MM.1S (cell line): Measurements from ENCODE around the gene AHCYL2.
"Not testable (repeated sequence)": the region's sequence is repeated elsewhere in the genome, so short reads cannot be mapped to it uniquely, and the experiment has no call there.

ENCODE experiments used
- DNase-seq: peaks from one replicate; pipeline ENCODE4 v3.0.0-alpha.2; 2015
- H2AFZ ChIP-seq: fragments of 300-600 bp; sonication (generic); 2 replicates; pipeline ENCODE4 v1.6.0; 2016; ENCODE audit warnings: antibody characterized with exemption, low read length
- H3F3A ChIP-seq: fragments of 300-600 bp; sonication (generic); 2 replicates; pipeline ENCODE4 v1.6.1; 2016; ENCODE audit warnings: mild to moderate bottlenecking, antibody characterized with exemption, low read length, moderate library complexity, mixed read lengths; ENCODE audit not compliant: insufficient read depth
- H3K27ac ChIP-seq: fragments of 300-600 bp; sonication (generic); 2 replicates; pipeline ENCODE4 v1.5.1; 2016; ENCODE audit warnings: mild to moderate bottlenecking, low read length
- H3K27me3 ChIP-seq: fragments of 300-600 bp; sonication (generic); replicated peaks from 2 replicates; pipeline ENCODE4 v1.6.0; 2016; ENCODE audit warnings: low read length; ENCODE audit not compliant: insufficient read depth
- H3K36me3 ChIP-seq: fragments of 300-600 bp; sonication (generic); replicated peaks from 2 replicates; pipeline ENCODE4 v1.6.1; 2016; ENCODE audit warnings: mild to moderate bottlenecking, low read length, mixed read lengths; ENCODE audit not compliant: insufficient read depth
- H3K4me1 ChIP-seq: fragments of 300-600 bp; sonication (generic); 2 replicates; pipeline ENCODE4 v1.6.1; 2016; ENCODE audit warnings: low read length, mixed read lengths
- H3K4me2 ChIP-seq: fragments of 300-600 bp; sonication (generic); 2 replicates; pipeline ENCODE4 v1.6.0; 2016; ENCODE audit warnings: low read depth, low read length
- H3K4me3 ChIP-seq: fragments of 300-600 bp; sonication (generic); 2 replicates; pipeline ENCODE4 v1.5.1; 2016; ENCODE audit warnings: low read length, mixed read lengths
- H3K79me2 ChIP-seq: fragments of 300-600 bp; sonication (generic); 2 replicates; pipeline ENCODE4 v1.6.1; 2016; ENCODE audit warnings: mixed run types, low read length, mixed read lengths
- H3K9ac ChIP-seq: fragments of 300-600 bp; sonication (generic); 2 replicates; pipeline ENCODE4 v1.6.1; 2016; ENCODE audit warnings: low read length, mixed read lengths
- H3K9me2 ChIP-seq: fragments of 300-600 bp; sonication (generic); replicated peaks from 2 replicates; pipeline ENCODE4 v1.6.1; 2016; ENCODE audit warnings: mild to moderate bottlenecking, low read length, mixed read lengths; ENCODE audit not compliant: insufficient read depth
- H3K9me3 ChIP-seq: fragments of 300-600 bp; sonication (generic); replicated peaks from 2 replicates; pipeline ENCODE4 v1.6.1; 2016; ENCODE audit warnings: mild to moderate bottlenecking, low read length, mixed read lengths; ENCODE audit not compliant: insufficient read depth
- H4K20me1 ChIP-seq: fragments of 300-600 bp; sonication (generic); 2 replicates; pipeline ENCODE4 v1.6.1; 2016; ENCODE audit warnings: mild to moderate bottlenecking, low read length, moderate library complexity, mixed read lengths; ENCODE audit not compliant: insufficient read depth
- CTCF ChIP-seq: fragments of 300-600 bp; sonication (generic); IDR thresholded peaks from 2 replicates; pipeline ENCODE4 v1.5.1; 2016; ENCODE audit warnings: antibody characterized with exemption, low read length, mixed read lengths
- EZH2 ChIP-seq: fragments of 300-600 bp; sonication (generic); optimal IDR thresholded peaks from 2 replicates; pipeline ENCODE3; 2017; ENCODE audit warnings: low read depth, mild to moderate bottlenecking, antibody characterized with exemption, low read length, mixed read lengths
- EZH2phosphoT487 ChIP-seq: fragments of 300-600 bp; sonication (generic); IDR thresholded peaks from 2 replicates; pipeline ENCODE4 v1.6.1; 2018; ENCODE audit warnings: antibody characterized with exemption, low read length

The AHCYL2 gene

GRCh38 chr7:129295015-129295423 is 70.2 kb downstream of the AHCYL2 start:
- Histone ChIP-seq H3K4me3 (no peak overlapping the region), H3F3A (no peaks in the 10 kb centered on the region), H3K36me3 (no peaks in the 10 kb centered on the region), H3K27ac (no peak overlapping the region), H3K4me2 (no peak overlapping the region), H3K9me2 (no peaks in the 10 kb centered on the region), H2AFZ (no peak overlapping the region), H3K27me3 (no peaks in the 10 kb centered on the region), H3K4me1 (no peaks in the 10 kb centered on the region), H4K20me1 (no peaks in the 10 kb centered on the region), H3K9ac (no peak overlapping the region), H3K9me3 (no peaks in the 10 kb centered on the region), H3K79me2 (no peaks in the 10 kb centered on the region)
- no peak for DNase-seq
- TF ChIP-seq CTCF (no peak), EZH2phosphoT487 (no peak), EZH2 (no peak)

DNA sequence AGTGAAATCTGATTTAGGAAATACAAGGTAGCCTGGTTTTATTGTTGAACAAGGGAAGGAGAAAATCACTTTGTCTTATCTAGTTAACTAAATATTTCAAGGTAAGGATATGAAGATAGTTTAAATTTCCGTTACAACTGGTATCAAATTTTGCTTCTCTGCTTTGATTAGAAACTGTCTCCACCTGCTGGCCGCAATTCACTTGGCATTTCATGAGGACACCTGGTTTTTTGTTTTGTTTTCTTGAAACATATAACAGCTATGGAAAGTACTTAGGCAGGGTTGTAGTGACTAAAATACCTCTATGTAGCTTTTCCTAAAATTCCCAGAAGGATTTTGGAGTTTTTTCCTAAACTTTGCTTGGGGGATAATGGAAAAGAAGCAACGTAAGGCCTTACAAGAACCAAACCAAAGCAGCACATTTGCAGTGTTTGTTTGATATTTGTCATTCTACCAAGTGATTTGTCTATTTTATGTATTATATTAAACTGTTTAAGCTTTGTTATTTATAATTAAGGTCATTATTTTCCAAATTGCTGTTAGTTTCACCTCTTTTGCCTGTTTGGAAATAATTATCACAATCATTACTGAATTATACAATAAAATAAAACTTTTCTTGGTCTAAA is 73.6 kb downstream of the AHCYL2 start:
- Histone ChIP-seq H2AFZ (no peak overlapping the region), H3K4me2 (no peak overlapping the region), H3K27me3 (no peaks in the 10 kb centered on the region), H3K27ac (no peak overlapping the region), H3K4me1 (no peaks in the 10 kb centered on the region), H3K36me3 (no peaks in the 10 kb centered on the region), H3K9me3 (no peaks in the 10 kb centered on the region), H4K20me1 (no peaks in the 10 kb centered on the region), H3K4me3 (no peak overlapping the region), H3K9me2 (no peaks in the 10 kb centered on the region), H3K79me2 (no peaks in the 10 kb centered on the region), H3K9ac (no peak overlapping the region), H3F3A (no peaks in the 10 kb centered on the region)
- TF ChIP-seq CTCF: peak; percentile 96
- TF ChIP-seq EZH2: no peak
- TF ChIP-seq EZH2phosphoT487: no peak
- peak; percentile 73 for DNase-seq

DNA sequence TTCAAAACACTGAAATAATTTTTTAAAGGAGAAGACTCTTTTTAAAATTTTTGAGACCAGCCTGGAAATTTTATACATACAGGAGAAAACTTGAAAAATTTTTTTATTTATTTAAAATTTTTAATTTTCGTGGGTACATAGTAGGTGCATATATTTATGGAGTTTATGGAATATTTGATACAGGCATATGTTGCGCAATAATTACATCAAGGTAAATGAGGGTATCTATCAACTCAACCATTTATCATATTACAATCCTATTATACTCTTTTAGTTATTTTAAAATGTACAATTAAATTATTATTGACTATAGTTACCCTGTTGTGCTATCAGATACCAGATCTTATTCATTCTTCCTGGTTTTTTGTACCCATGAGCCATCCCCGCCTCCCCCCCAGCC is 75.1 kb downstream of the AHCYL2 start:
- Histone ChIP-seq H3K4me1 (no peaks in the 10 kb centered on the region), H3K4me2 (no peak overlapping the region)

GRCh38 chr7:129300299-129300698 is 75.5 kb downstream of the AHCYL2 start:
- H3F3A ChIP-seq, H3K36me3 ChIP-seq, H3K27ac ChIP-seq, H3K9ac ChIP-seq, H4K20me1 ChIP-seq, H3K27me3 ChIP-seq, H2AFZ ChIP-seq, H3K9me3 ChIP-seq, DNase-seq, H3K4me2 ChIP-seq, H3K4me1 ChIP-seq, H3K4me3 ChIP-seq, H3K79me2 ChIP-seq, H3K9me2 ChIP-seq: not testable (repeated sequence)

More for the DNA sequence above, 75.1 kb downstream of the AHCYL2 start:
- no peaks in the 10 kb centered on the region for H4K20me1 ChIP-seq
- TF ChIP-seq EZH2 (no peak), CTCF (no peak), EZH2phosphoT487 (no peak)
- no peak overlapping the region for H3K9ac ChIP-seq
- no peaks in the 10 kb centered on the region for H3K9me2 ChIP-seq
- no peaks in the 10 kb centered on the region for H3K79me2 ChIP-seq
- no peak for DNase-seq
- H3K27ac ChIP-seq: no peak overlapping the region
- no peaks in the 10 kb centered on the region for H3F3A ChIP-seq
- no peaks in the 10 kb centered on the region for H3K9me3 ChIP-seq
- H3K36me3 ChIP-seq: no peaks in the 10 kb centered on the region
- no peak overlapping the region for H2AFZ ChIP-seq
- no peaks in the 10 kb centered on the region for H3K27me3 ChIP-seq
- H3K4me3 ChIP-seq: no peak overlapping the region
